Loucy (cell line): Measurements from ENCODE around the gene TMSB4X.

Experiments
- H2AFZ ChIP-seq: fragments of 200-600 bp; sonication (generic); 2 replicates; pipeline ENCODE4 v1.6.0; 2016; ENCODE audit warnings: antibody characterized with exemption, mild to moderate bottlenecking, low read length, moderate library complexity
- H3F3A ChIP-seq: fragments of 200-600 bp; 2 replicates; pipeline ENCODE4 v1.6.0; 2016; ENCODE audit warnings: antibody characterized with exemption, low read depth, mild to moderate bottlenecking
- H3K27me3 ChIP-seq: fragments of 200-600 bp; sonication (generic); 2 replicates; pipeline ENCODE4 v1.6.1; 2014; ENCODE audit warnings: low read length, mild to moderate bottlenecking; ENCODE audit not compliant: insufficient read depth, poor library complexity, severe bottlenecking
- H3K36me3 ChIP-seq: fragments of 200-600 bp; sonication (generic); 2 replicates; pipeline ENCODE4 v1.6.1; 2016; ENCODE audit warnings: low read length; ENCODE audit not compliant: insufficient read depth
- H3K4me1 ChIP-seq: fragments of 200-600 bp; sonication (generic); 2 replicates; pipeline ENCODE4 v1.5.1; 2014; ENCODE audit warnings: low read length, mild to moderate bottlenecking; ENCODE audit not compliant: insufficient read depth, poor library complexity, severe bottlenecking
- H3K4me2 ChIP-seq: fragments of 200-600 bp; sonication (generic); 2 replicates; pipeline ENCODE4 v1.6.0; 2014; ENCODE audit warnings: antibody characterized with exemption, low read length, low read depth, mild to moderate bottlenecking; ENCODE audit not compliant: poor library complexity, severe bottlenecking
- H3K4me3 ChIP-seq: fragments of 200-600 bp; sonication (generic); 2 replicates; pipeline ENCODE4 v1.5.1; 2014; ENCODE audit warnings: low read length, mild to moderate bottlenecking, mixed read lengths; ENCODE audit not compliant: poor library complexity, severe bottlenecking
- H3K79me2 ChIP-seq: fragments of 200-600 bp; sonication (generic); 2 replicates; pipeline ENCODE4 v1.6.1; 2014; ENCODE audit warnings: low read length; ENCODE audit not compliant: insufficient read depth
- H3K9ac ChIP-seq: fragments of 200-600 bp; sonication (generic); 2 replicates; pipeline ENCODE4 v1.6.0; 2014; ENCODE audit warnings: mild to moderate bottlenecking, low read depth, low read length, moderate library complexity; ENCODE audit not compliant: poor library complexity, severe bottlenecking
- H3K9me2 ChIP-seq: fragments of 200-600 bp; sonication (generic); replicated peaks from 2 replicates; pipeline ENCODE4 v1.6.1; 2016; ENCODE audit warnings: low read depth, low read length, mixed read lengths
- H3K9me3 ChIP-seq: fragments of 200-600 bp; sonication (generic); 2 replicates; pipeline ENCODE4 v1.6.1; 2014; ENCODE audit warnings: mild to moderate bottlenecking, antibody characterized with exemption, low read length, low read depth; ENCODE audit not compliant: insufficient read depth
- H4K20me1 ChIP-seq: fragments of 200-600 bp; sonication (generic); 2 replicates; pipeline ENCODE4 v1.6.0; 2014; ENCODE audit warnings: antibody characterized with exemption, low read length, mild to moderate bottlenecking; ENCODE audit not compliant: insufficient read depth, poor library complexity, severe bottlenecking
- CTCF ChIP-seq: fragments of 200-600 bp; sonication (generic); conservative IDR thresholded peaks from 2 replicates; pipeline ENCODE4 v1.5.1; 2014; ENCODE audit warnings: mild to moderate bottlenecking, antibody characterized with exemption, low read length
- EZH2phosphoT487 ChIP-seq: fragments of 200-600 bp; IDR thresholded peaks from 2 replicates; pipeline ENCODE4 v1.6.1; 2018; ENCODE audit warnings: antibody characterized with exemption, mild to moderate bottlenecking, moderate library complexity, borderline replicate concordance

Gene TMSB4X

GRCh38 chrX:12965131-12965940 is 9.6 kb upstream of the TMSB4X start:
- Histone ChIP-seq H3K4me1 (peaks cover 46% of the 10 kb centered on the region), H3K4me2 (no peak overlapping the region), H3K27me3 (no peaks in the 10 kb centered on the region), H3K9me3 (no peaks in the 10 kb centered on the region), H3K4me3 (no peak overlapping the region), H3K36me3 (no peaks in the 10 kb centered on the region), H2AFZ (no peak overlapping the region), H3K9ac (peak overlapping the region; percentile 20), H3F3A (no peaks in the 10 kb centered on the region; the same call in 1 of the 2 replicates), H3K79me2 (peaks cover 11% of the 10 kb centered on the region; the same call in 1 of the 2 replicates), H3K9me2 (no peaks in the 10 kb centered on the region), H4K20me1 (no peaks in the 10 kb centered on the region)
- no peak for TF ChIP-seq CTCF
- no peak for TF ChIP-seq EZH2phosphoT487

- Histone ChIP-seq H3K79me2 (peaks cover 18% of the 10 kb centered on the region; the same call in 1 of the 2 replicates), H3K9me3 (no peaks in the 10 kb centered on the region), H3K9ac (peak overlapping the region; percentile 20), H3K36me3 (no peaks in the 10 kb centered on the region), H3K27me3 (no peaks in the 10 kb centered on the region), H3K9me2 (no peaks in the 10 kb centered on the region), H2AFZ (no peak overlapping the region), H3K4me1 (peaks cover 42% of the 10 kb centered on the region), H3F3A (no peaks in the 10 kb centered on the region; the same call in 1 of the 2 replicates), H3K4me2 (no peak overlapping the region), H3K4me3 (no peak overlapping the region), H4K20me1 (no peaks in the 10 kb centered on the region)
- TF ChIP-seq CTCF (no peak), EZH2phosphoT487 (no peak)
These were observed 8.8 kb upstream of the TMSB4X start for GRCh38 chrX:12966151-12966550.

- Histone ChIP-seq H3K4me2 (no peak overlapping the region), H3K4me1 (peaks cover 38% of the 10 kb centered on the region), H3K79me2 (peaks cover 34% of the 10 kb centered on the region), H4K20me1 (no peaks in the 10 kb centered on the region), H3K9me3 (no peaks in the 10 kb centered on the region), H3K4me3 (no peak overlapping the region), H3K36me3 (no peaks in the 10 kb centered on the region), H3K27me3 (no peaks in the 10 kb centered on the region), H3K9me2 (no peaks in the 10 kb centered on the region), H3K9ac (peak overlapping the region; percentile 51), H2AFZ (no peak overlapping the region), H3F3A (no peaks in the 10 kb centered on the region; the same call in none of the 2 replicates)
- TF ChIP-seq EZH2phosphoT487 (no peak), CTCF (no peak)
These were observed 7.0 kb upstream of the TMSB4X start for GRCh38 chrX:12967711-12968465.
